HG03045 (cell line): ENCODE measurements around the gene HOXB3.

Experiments
- ATAC-seq: cut with Tn5 transposase; IDR thresholded peaks from one replicate; pipeline ENCODE4 v1.9.1; 2021; ENCODE audit warnings: mild to moderate bottlenecking, moderate library complexity; ENCODE audit not compliant: unreplicated experiment

Gene HOXB3

GRCh38 chr17:48626245-48627117 lies 36.4 kb upstream of the HOXB3 start, which contains the start of gene HOXB9:
HOXB9 (minus strand) TSS chr17:48626358; CDS start chr17:48626269, 89 bp downstream.
- no peak for ATAC-seq

DNA sequence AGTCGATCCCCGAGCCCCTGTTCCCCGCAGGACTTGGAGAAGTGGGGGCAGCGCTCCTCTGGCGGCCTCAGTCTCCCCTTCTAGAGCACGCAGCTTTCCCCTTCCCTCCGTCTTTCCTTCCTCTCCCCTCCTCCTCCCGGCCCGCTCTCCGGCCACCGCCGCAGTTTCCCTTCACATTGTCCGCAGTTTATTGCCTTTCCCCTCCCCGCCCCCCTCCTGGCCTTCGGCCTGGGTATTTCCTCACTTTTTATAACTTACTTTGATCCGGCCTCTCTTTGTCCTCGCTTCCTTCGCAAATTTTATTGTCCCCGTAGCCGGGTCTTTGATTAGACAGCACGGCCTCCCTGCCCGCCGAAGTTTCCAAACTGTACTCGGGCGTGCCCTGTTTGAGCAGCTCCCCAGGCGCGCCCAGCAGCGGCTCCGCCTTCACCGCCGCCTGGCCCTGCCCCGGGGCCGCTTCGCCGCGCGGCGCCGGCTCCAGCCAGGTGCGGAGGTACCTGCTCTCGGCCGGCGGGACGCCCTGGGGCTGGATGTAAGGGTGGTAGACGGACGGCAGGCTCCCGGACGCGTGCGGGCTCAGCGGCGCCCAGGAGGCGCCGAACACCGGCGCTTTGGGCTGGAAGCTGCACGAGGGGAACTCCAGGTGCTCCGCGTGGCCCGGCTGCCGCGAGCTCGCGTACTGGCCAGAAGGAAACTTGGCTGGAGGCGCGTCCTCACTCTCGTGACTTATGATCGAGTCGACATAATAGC lies 35.6 kb upstream of the HOXB3 start:
- ATAC-seq, result no peak

- no peak for ATAC-seq
These were observed 34.8 kb upstream of the HOXB3 start for GRCh38 chr17:48624544-48625494.

- ATAC-seq, result no peak
These were observed 34.1 kb upstream of the HOXB3 start for GRCh38 chr17:48624118-48624517.

DNA sequence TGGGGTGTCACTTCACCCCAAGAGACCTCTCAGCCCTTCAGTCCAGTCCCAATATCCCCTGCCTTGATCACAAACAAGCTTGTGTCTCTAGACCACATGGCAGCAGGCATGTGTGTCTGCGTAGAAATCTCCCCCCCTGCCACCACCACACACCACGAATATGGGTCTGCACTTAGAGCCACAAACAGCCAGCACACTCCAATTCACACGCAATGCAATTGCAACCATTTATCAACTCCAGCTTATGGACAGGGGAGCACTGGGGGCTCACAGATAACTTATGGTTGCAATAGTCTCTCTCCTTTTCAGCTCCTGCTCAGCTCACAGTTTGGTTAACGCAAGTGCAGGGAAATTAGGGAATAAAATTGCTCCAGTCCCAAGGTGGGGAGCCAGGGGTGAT lies 33.5 kb upstream of the HOXB3 start:
- no peak for ATAC-seq

GRCh38 chr17:48622857-48623256 lies 32.8 kb upstream of the HOXB3 start:
- no peak for ATAC-seq

GRCh38 chr17:48621410-48622392 lies 31.7 kb upstream of the HOXB3 start:
- no peak for ATAC-seq

DNA sequence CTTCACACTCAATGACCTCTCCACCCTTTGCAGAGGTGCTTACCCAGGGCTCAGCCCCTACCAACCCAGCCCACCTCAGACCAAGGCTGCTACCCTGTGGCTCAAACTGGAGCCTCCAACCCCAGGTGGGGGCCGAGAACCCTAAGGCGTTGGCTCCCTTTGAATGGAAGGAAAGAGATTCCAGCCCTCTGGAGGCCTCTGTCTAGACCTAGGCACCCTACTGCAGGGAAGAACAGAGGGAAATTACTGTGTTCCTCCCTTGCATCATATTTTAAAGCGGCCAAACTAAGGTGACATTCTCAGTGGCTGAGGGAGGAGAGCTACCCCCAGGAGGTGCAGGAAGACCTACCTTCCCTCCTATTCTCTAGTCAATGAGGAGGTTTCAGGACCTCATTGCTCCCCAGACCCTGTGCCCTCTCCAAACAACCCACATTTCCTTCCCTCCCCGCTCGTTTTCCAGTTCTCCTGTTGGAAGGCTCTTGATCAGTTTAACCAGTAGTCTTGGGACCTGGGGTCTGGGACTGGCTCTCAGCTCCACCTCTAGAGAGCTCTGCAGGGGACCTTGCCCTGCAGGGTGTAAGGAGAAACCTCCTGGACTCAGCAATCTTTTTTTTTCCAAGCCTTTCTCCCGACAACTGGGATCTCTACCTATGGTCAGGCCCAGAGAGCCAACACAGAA lies 30.6 kb upstream of the HOXB3 start:
- no peak for ATAC-seq

- no peak for ATAC-seq
These were observed 29.9 kb upstream of the HOXB3 start for GRCh38 chr17:48619826-48620449.

DNA sequence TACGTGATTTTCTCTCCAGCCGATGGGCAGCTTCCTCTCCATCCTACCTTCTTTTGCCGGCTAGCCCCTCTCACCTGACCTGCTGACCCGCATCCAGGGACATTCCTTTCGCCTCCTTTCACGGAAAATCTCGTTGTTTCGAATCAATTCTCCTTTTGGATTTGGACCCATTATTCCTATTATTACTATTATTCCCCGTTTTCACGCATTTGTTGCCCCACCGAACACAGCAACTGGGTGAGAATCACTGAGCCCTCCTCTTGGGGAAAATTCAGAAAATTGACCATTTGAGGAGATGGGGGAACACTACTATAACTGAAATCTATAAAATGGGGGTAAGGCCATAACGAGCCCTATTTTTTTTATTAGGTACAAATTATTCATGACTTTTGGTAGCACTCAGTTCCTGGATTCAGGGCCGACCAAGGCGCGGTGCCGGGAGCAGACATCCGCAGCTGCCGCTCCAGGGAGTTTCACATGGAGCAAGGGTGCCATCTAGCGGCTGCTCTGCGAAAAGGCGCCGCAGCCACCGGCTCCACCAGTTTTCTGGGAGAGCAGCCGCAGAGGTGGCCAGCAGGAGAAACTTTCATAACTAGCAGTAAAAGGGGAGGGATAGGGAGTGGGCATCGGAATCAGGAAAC lies 28.3 kb upstream of the HOXB3 start:
- ATAC-seq, result no peak

GRCh38 chr17:48617471-48618255 lies 27.6 kb upstream of the HOXB3 start:
- ATAC-seq, result no peak

DNA sequence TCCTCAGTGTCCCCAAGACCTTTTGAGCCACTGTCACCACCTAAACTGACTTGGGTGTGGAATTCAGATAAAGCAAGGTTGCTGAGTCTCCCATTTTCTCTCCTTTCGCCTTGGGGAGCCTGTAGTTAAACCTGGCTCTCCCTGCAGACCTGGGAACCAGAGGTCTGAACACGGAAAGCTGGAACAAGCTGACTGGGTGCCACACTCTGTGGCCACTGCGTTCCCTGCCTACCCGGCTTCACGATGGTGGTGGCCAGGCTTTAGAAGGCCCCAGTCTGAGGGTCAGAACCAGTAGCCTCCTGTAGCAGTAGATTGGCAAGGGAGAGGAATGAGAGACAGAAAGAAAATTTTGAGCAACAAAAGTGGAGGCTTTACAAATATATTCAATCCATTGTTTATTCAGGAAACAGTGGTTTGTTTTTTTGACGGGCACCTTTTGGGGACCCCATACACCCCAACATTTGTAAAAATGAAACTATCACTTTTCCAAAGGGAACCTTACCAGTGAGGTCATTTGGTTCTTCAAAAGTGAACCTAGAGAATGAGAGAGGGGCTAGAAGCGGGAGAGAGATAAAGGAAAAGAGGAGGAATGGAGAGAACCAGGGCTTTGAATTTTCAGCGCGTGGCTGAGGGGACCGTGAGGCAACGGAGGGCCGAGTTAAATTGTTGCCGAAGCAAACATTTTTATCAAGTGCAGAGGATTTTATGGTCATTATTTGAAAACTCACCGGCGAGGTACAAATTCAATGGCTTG lies 26.9 kb upstream of the HOXB3 start:
- ATAC-seq, result no peak

- no peak for ATAC-seq
These were observed 26.1 kb upstream of the HOXB3 start for GRCh38 chr17:48615963-48616716.

GRCh38 chr17:48615047-48615962 lies 25.3 kb upstream of the HOXB3 start, which contains the start of gene HOXB8:
HOXB8 (minus strand) TSS chr17:48615292; CDS start chr17:48614704, 588 bp downstream.
- ATAC-seq, result no peak
